CD14-positive monocyte (primary cell): ENCODE data around the gene EIF4E2. TPM values are rescaled to one million over a fixed set of nuclear protein-coding genes. Genes with fewer than 3 reads are reported as not detected.

Experiments
- DNase-seq, 3 donors: peaks; one replicate each; pipeline ENCODE4 v3.0.0-alpha.2; 2011 to 2022
- H2AFZ ChIP-seq: 2 replicates; pipeline ENCODE4 v1.6.0; 2012; ENCODE audit warnings: mild to moderate bottlenecking, low read depth, low read length, inconsistent platforms; ENCODE audit not compliant: insufficient read depth, poor library complexity, severe bottlenecking
- H3K27ac ChIP-seq, 2 donors: 1 replicate in 1 of 2; 2 replicates in 1 of 2; pipeline ENCODE4 v1.5.1; 2012 to 2013; ENCODE audit warnings: low read length in 2 of 2, control low read depth in 1 of 2, inconsistent platforms in 1 of 2, low read depth in 1 of 2, mild to moderate bottlenecking in 1 of 2
- H3K27me3 ChIP-seq, 2 donors: one replicate each; pipeline versions ENCODE4 v1.6.0 to v1.6.1; 2011 to 2013; ENCODE audit warnings: low read length in 2 of 2; ENCODE audit not compliant: control insufficient read depth in 2 of 2, insufficient read depth in 2 of 2
- H3K36me3 ChIP-seq, 2 donors: replicated peaks in 1 of 2; 1 replicate in 1 of 2; 2 replicates in 1 of 2; pipeline versions ENCODE4 v1.5.1 to v1.6.1; 2012 to 2013; ENCODE audit warnings: low read length in 2 of 2, control low read depth in 1 of 2, inconsistent platforms in 1 of 2, mild to moderate bottlenecking in 1 of 2; ENCODE audit not compliant: insufficient read depth in 2 of 2, control insufficient read depth in 1 of 2
- H3K4me1 ChIP-seq, 2 donors: 1 replicate in 1 of 2; 2 replicates in 1 of 2; pipeline versions ENCODE4 v1.5.1 to v1.6.1; 2012 to 2013; ENCODE audit warnings: low read length in 2 of 2, control low read depth in 1 of 2, inconsistent platforms in 1 of 2, mild to moderate bottlenecking in 1 of 2, moderate library complexity in 1 of 2; ENCODE audit not compliant: insufficient read depth in 2 of 2, control insufficient read depth in 1 of 2
- H3K4me2 ChIP-seq: replicated peaks from 2 replicates; pipeline ENCODE3; 2012; ENCODE audit warnings: low read length, moderate library complexity, mild to moderate bottlenecking; ENCODE audit not compliant: poor library complexity, severe bottlenecking; ENCODE audit errors: extremely low read depth
- H3K4me3 ChIP-seq, 3 experiments: fragments of 200-600 bp in 1 of 3; sonication (generic) in 1 of 3; replicated peaks in 1 of 3; 1 replicate in 2 of 3; 2 replicates in 1 of 3; pipeline ENCODE4 v1.5.1; 2011 to 2013; ENCODE audit warnings: low read length in 3 of 3, mild to moderate bottlenecking in 3 of 3, control low read depth in 2 of 3, low read depth in 2 of 3, inconsistent platforms in 1 of 3, moderate library complexity in 1 of 3
- H3K79me2 ChIP-seq: 2 replicates; pipeline ENCODE4 v1.6.0; 2012; ENCODE audit warnings: mild to moderate bottlenecking, control low read depth, inconsistent platforms, low read length, moderate library complexity; ENCODE audit not compliant: insufficient read depth
- H3K9ac ChIP-seq: 2 replicates; pipeline ENCODE4 v1.6.0; 2017; ENCODE audit warnings: low read length, mild to moderate bottlenecking; ENCODE audit not compliant: insufficient read depth, poor library complexity, severe bottlenecking
- H3K9me3 ChIP-seq, 2 donors: replicated peaks in 1 of 2; 1 replicate in 1 of 2; 2 replicates in 1 of 2; pipeline versions ENCODE4 v1.5.1 to v1.6.1; 2012 to 2013; ENCODE audit warnings: low read length in 2 of 2, control low read depth in 1 of 2; ENCODE audit not compliant: control insufficient read depth in 1 of 2, insufficient read depth in 1 of 2
- H4K20me1 ChIP-seq: 2 replicates; pipeline ENCODE4 v1.6.0; 2012; ENCODE audit warnings: mild to moderate bottlenecking, low read length, control low read depth, moderate library complexity; ENCODE audit not compliant: insufficient read depth
- H3K27ac Mint-ChIP-seq, 7 donors: one replicate each; pipeline ENCODE4 v1.8.0; 2020; ENCODE audit warnings: mild to moderate bottlenecking in 7 of 7, mixed read lengths in 7 of 7, moderate library complexity in 6 of 7, inconsistent platforms in 2 of 7
- H3K27me3 Mint-ChIP-seq, 3 donors: one replicate each; pipeline ENCODE4 v1.8.0; 2021 to 2022; ENCODE audit warnings: low read depth in 3 of 3, mild to moderate bottlenecking in 3 of 3, mixed read lengths in 3 of 3, moderate library complexity in 3 of 3, inconsistent platforms in 1 of 3
- H3K36me3 Mint-ChIP-seq, 2 donors: one replicate each; pipeline ENCODE4 v1.8.0; 2020; ENCODE audit warnings: mixed read lengths in 2 of 2, inconsistent platforms in 1 of 2, mild to moderate bottlenecking in 1 of 2
- H3K4me1 Mint-ChIP-seq: one replicate; pipeline ENCODE4 v1.8.0; 2020; ENCODE audit warnings: mild to moderate bottlenecking, mixed read lengths
- H3K4me3 Mint-ChIP-seq, 2 donors: one replicate each; pipeline ENCODE4 v1.8.0; 2020; ENCODE audit warnings: mild to moderate bottlenecking in 2 of 2, mixed read lengths in 2 of 2, moderate library complexity in 1 of 2
- H3K9me3 Mint-ChIP-seq, 7 donors: one replicate each; pipeline ENCODE4 v1.8.0; 2020 to 2022; ENCODE audit warnings: mixed read lengths in 7 of 7, mild to moderate bottlenecking in 6 of 7, moderate library complexity in 6 of 7, inconsistent platforms in 2 of 7
- CTCF ChIP-seq: fragments of 200-600 bp; IDR thresholded peaks from one replicate; pipeline ENCODE4 v1.8.0; 2022; ENCODE audit warnings: antibody characterized with exemption, mild to moderate bottlenecking
- WGBS: methylation state at CpG from one replicate; pipeline ENCODE4 v1.1.5; 2013; ENCODE audit warnings: missing lambda C conversion rate; ENCODE audit not compliant: insufficient coverage; 5-methylcytosine and 5-hydroxymethylcytosine counted together
- intact Hi-C, 2 donors: fragments of 100-400 bp; cut with micrococcal nuclease; formaldehyde crosslinking; loops; one replicate each; pipeline versions ENCODE4 v1.15.0 to v1.15.1; 2023
- polyA plus RNA-seq, 3 donors: library from polyadenylated mRNA; depleted of rRNA in 1 of 3; unstranded in 2 of 3; stranded (reverse) in 1 of 3; fragments of 300-500 nt in 2 of 3; fragments of >200 nt in 1 of 3; fragmentation: Illumina TruSeq in 2 of 3; gene quantifications; 1 replicate in 2 of 3; 2 replicates in 1 of 3; pipeline ENCODE4 v1.2.3, GENCODE V29; 2012 to 2021

The EIF4E2 gene
- polyA plus RNA-seq, 3 donors: 67.2 to 213 (median 188) TPM

- WGBS: 86% methylated on average over 16 of the region's 20 CpGs
- no peak overlapping the region for H3K27ac Mint-ChIP-seq
- intact Hi-C loops: no loop called here
Measured at GRCh38 chr2:232542715-232543467, 7.6 kb upstream of the EIF4E2 start.

GRCh38 chr2:232543491-232543890, 7.0 kb upstream of the EIF4E2 start:
- Histone ChIP-seq H3K4me2 (no peak overlapping the region), H3K9me3 (no peaks in the 10 kb centered on the region), H3K4me3 (no peak overlapping the region), H3K4me1 (peaks cover 40 to 58% of the 10 kb centered on the region in 2 donors), H3K36me3 (peaks cover 0 to 12% of the 10 kb centered on the region in 2 donors), H3K27me3 (no peaks in the 10 kb centered on the region), H3K27ac (no peak overlapping the region), H3K79me2 (peaks cover 27% of the 10 kb centered on the region), H2AFZ (no peak overlapping the region), H3K9ac (no peak overlapping the region), H4K20me1 (peaks cover 27% of the 10 kb centered on the region)
- H3K4me3 Mint-ChIP-seq: no peak overlapping the region
- WGBS: 100% methylated on average over 4 of the region's 14 CpGs
- DNase-seq: no peak
- intact Hi-C loops: no loop called here
- peaks cover 11 to 34% of the 10 kb centered on the region in 2 donors for H3K36me3 Mint-ChIP-seq
- no peaks in the 10 kb centered on the region for H3K9me3 Mint-ChIP-seq
- no peak for TF ChIP-seq CTCF
- peaks cover 47% of the 10 kb centered on the region for H3K4me1 Mint-ChIP-seq
- H3K27me3 Mint-ChIP-seq: peaks cover 5 to 12% (median 5%) of the 10 kb centered on the region in 3 donors
- H3K27ac Mint-ChIP-seq: peak overlapping the region in 1 of 7 donors; percentile 63

More at GRCh38 chr2:232542715-232543467, 7.6 kb upstream of the EIF4E2 start:
- peaks cover 0 to 12% of the 10 kb centered on the region in 2 donors for H3K36me3 ChIP-seq
- H3K4me1 ChIP-seq: peaks cover 46 to 62% of the 10 kb centered on the region in 2 donors
- Mint-ChIP-seq H3K27me3 (peaks cover 5 to 13% (median 5%) of the 10 kb centered on the region in 3 donors), H3K9me3 (no peaks in the 10 kb centered on the region), H3K4me3 (no peak overlapping the region), H3K4me1 (peaks cover 49% of the 10 kb centered on the region), H3K36me3 (peaks cover 9 to 30% of the 10 kb centered on the region in 2 donors)
- H2AFZ ChIP-seq: no peak overlapping the region
- H3K79me2 ChIP-seq: peaks cover 25% of the 10 kb centered on the region
- H3K9ac ChIP-seq: no peak overlapping the region
- no peak for TF ChIP-seq CTCF
- H3K4me2 ChIP-seq: no peak overlapping the region
- peaks cover 27% of the 10 kb centered on the region for H4K20me1 ChIP-seq
- no peaks in the 10 kb centered on the region for H3K9me3 ChIP-seq
- DNase-seq: no peak
- H3K27me3 ChIP-seq: no peaks in the 10 kb centered on the region
- no peak overlapping the region for H3K4me3 ChIP-seq
- H3K27ac ChIP-seq: no peak overlapping the region
